ENCODE data around the gene ZNF710. TPM values are rescaled to one million over a fixed set of nuclear protein-coding genes. Genes with fewer than 3 reads are reported as not detected.
"Not testable (repeated sequence)": the region's sequence is repeated elsewhere in the genome, so short reads cannot be mapped to it uniquely, and the experiment has no call there.

ZNF710 gene
- total RNA-seq, 1 donor from 2014 or later = 3.5 TPM

- no peak for DNase-seq (ENCODE audit: low spot score in 2 of 2)
- peaks cover 11 to 15% of the 10 kb centered on the region in 2 donors for H3K36me3 ChIP-seq
- intact Hi-C loops (cut with DNase I) = loop anchor here (5.0 kb wide), 1 partner anchor 63 kb away; the partner anchor contains the start of gene ZNF710
- H3K9me3 ChIP-seq = no peaks in the 10 kb centered on the region
- no peak overlapping the region for H3K4me3 ChIP-seq
- peak overlapping the region; percentile 81 to 83 for H3K27ac ChIP-seq
- H3K27me3 ChIP-seq = no peaks in the 10 kb centered on the region
- no peak for TF ChIP-seq CTCF (IDR thresholded peaks at IDR 0.05)
- H3K4me1 ChIP-seq = peaks cover 0 to 12% of the 10 kb centered on the region in 2 donors
Observed at GRCh38 chr15:90065682-90066049, 64.5 kb downstream of the ZNF710 start.

GRCh38 chr15:90067181-90067952 lies 66.2 kb downstream of the ZNF710 start:
- no peak for DNase-seq (ENCODE audit: low spot score in 2 of 2)
- TF ChIP-seq CTCF (IDR thresholded peaks at IDR 0.05) = no peak
- H3K27ac ChIP-seq = no peak overlapping the region
- H3K9me3 ChIP-seq = no peaks in the 10 kb centered on the region
- no peaks in the 10 kb centered on the region for H3K27me3 ChIP-seq
- peaks cover 15% of the 10 kb centered on the region in 2 donors for H3K36me3 ChIP-seq
- H3K4me1 ChIP-seq = peaks cover 0 to 14% of the 10 kb centered on the region in 2 donors
- H3K4me3 ChIP-seq = no peak overlapping the region
- intact Hi-C loops (cut with DNase I) = loop anchor here (5.0 kb wide), 1 partner anchor 65 kb away; the partner anchor contains the start of gene ZNF710

GRCh38 chr15:90067953-90068606 lies 67.0 kb downstream of the ZNF710 start:
- H3K27ac ChIP-seq = no peak overlapping the region
- peaks cover 19 to 20% of the 10 kb centered on the region in 2 donors for H3K36me3 ChIP-seq
- peaks cover 0 to 14% of the 10 kb centered on the region in 2 donors for H3K4me1 ChIP-seq
- no peak overlapping the region for H3K4me3 ChIP-seq
- H3K27me3 ChIP-seq = no peaks in the 10 kb centered on the region
- no peaks in the 10 kb centered on the region for H3K9me3 ChIP-seq
- no peak for DNase-seq (ENCODE audit: low spot score in 2 of 2)
- intact Hi-C loops (cut with DNase I) = loop anchor here (5.0 kb wide), 1 partner anchor 66 kb away; the partner anchor contains the start of gene ZNF710
- TF ChIP-seq CTCF (IDR thresholded peaks at IDR 0.05) = no peak

GRCh38 chr15:90070623-90071022 lies 69.5 kb downstream of the ZNF710 start:
- H3K9me3 ChIP-seq; H3K27me3 ChIP-seq; DNase-seq (ENCODE audit: low spot score in 2 of 2); H3K27ac ChIP-seq; H3K4me3 ChIP-seq; H3K4me1 ChIP-seq: not testable (repeated sequence)
- peaks cover 32% of the 10 kb centered on the region in 2 donors for H3K36me3 ChIP-seq
- intact Hi-C loops (cut with DNase I) = loop anchor here (2.0 to 5.0 kb wide), 2 partner anchors 158 to 176 kb away; partner anchors contain the start of gene ARPIN

- Histone ChIP-seq H3K4me3 (no peak overlapping the region), H3K27ac (no peak overlapping the region), H3K27me3 (no peaks in the 10 kb centered on the region), H3K4me1 (peaks cover 0 to 2% of the 10 kb centered on the region in 2 donors), H3K36me3 (peaks cover 32 to 33% of the 10 kb centered on the region in 2 donors), H3K9me3 (no peaks in the 10 kb centered on the region)
- TF ChIP-seq CTCF (IDR thresholded peaks at IDR 0.05) = peak; percentile 59 to 72 (median 66)
- intact Hi-C loops (cut with DNase I) = loop anchor here (2.0 to 5.0 kb wide), 2 partner anchors 159 to 177 kb away; partner anchors contain the start of gene ARPIN
- DNase-seq (ENCODE audit: low spot score in 2 of 2) = peak; percentile 50 to 90
Observed at GRCh38 chr15:90071220-90071807, 70.2 kb downstream of the ZNF710 start.

All from ascending aorta (tissue), 2 donors.